H9 (cell line): ENCODE results near the gene CFAP45. TPM values are rescaled to one million over a fixed set of nuclear protein-coding genes. Genes with fewer than 3 reads are reported as not detected.

Experiments
- DNase-seq: peaks from one replicate; pipeline ENCODE4 v3.0.0-alpha.2; 2017
- H2AFZ ChIP-seq: one replicate; pipeline ENCODE4 v1.6.1; 2013; ENCODE audit warnings: mild to moderate bottlenecking, low read length, control low read depth, moderate library complexity
- H2AK5ac ChIP-seq: 2 replicates; pipeline ENCODE4 v1.6.1; 2013; ENCODE audit warnings: low read length, control low read depth, mixed read lengths; ENCODE audit not compliant: insufficient read length
- H2BK120ac ChIP-seq: one replicate; pipeline ENCODE4 v1.6.1; 2013; ENCODE audit warnings: low read depth, mild to moderate bottlenecking, low read length, control low read depth, inconsistent platforms; ENCODE audit not compliant: poor library complexity, severe bottlenecking
- H2BK12ac ChIP-seq: 2 replicates; pipeline ENCODE4 v1.6.1; 2013; ENCODE audit warnings: low read length, control low read depth, mixed read lengths, low read depth; ENCODE audit not compliant: insufficient read length
- H2BK15ac ChIP-seq: 2 replicates; pipeline ENCODE4 v1.6.1; 2013; ENCODE audit warnings: low read depth, low read length, control low read depth
- H2BK20ac ChIP-seq: one replicate; pipeline ENCODE4 v1.6.1; 2013; ENCODE audit warnings: low read depth, mild to moderate bottlenecking, low read length, control low read depth, inconsistent platforms; ENCODE audit not compliant: poor library complexity, severe bottlenecking
- H2BK5ac ChIP-seq: 2 replicates; pipeline ENCODE4 v1.6.1; 2013; ENCODE audit warnings: low read length, control low read depth, mixed read lengths; ENCODE audit not compliant: insufficient read length
- H3K14ac ChIP-seq: 2 replicates; pipeline ENCODE4 v1.6.1; 2013; ENCODE audit warnings: low read length, control low read depth; ENCODE audit not compliant: insufficient read depth
- H3K18ac ChIP-seq: 2 replicates; pipeline ENCODE4 v1.6.1; 2013; ENCODE audit warnings: low read depth, mild to moderate bottlenecking, mixed read lengths, low read length, control low read depth; ENCODE audit not compliant: insufficient read length
- H3K23ac ChIP-seq: 2 replicates; pipeline ENCODE4 v1.6.1; 2013; ENCODE audit warnings: low read length, control low read depth, mixed read lengths, low read depth; ENCODE audit not compliant: insufficient read length
- H3K23me2 ChIP-seq: 2 replicates; pipeline ENCODE4 v1.6.1; 2013; ENCODE audit warnings: low read depth, mild to moderate bottlenecking, mixed read lengths, low read length, control low read depth; ENCODE audit not compliant: insufficient read length, poor library complexity, severe bottlenecking
- H3K27ac ChIP-seq: 2 replicates; pipeline ENCODE4 v1.5.1; 2013; ENCODE audit warnings: low read length, control low read depth, mixed read lengths, low read depth; ENCODE audit not compliant: insufficient read length
- H3K27me3 ChIP-seq: 2 replicates; pipeline ENCODE4 v1.6.1; 2013; ENCODE audit warnings: low read length, control low read depth, inconsistent platforms; ENCODE audit not compliant: insufficient read depth
- H3K4ac ChIP-seq: 2 replicates; pipeline ENCODE4 v1.6.1; 2013; ENCODE audit warnings: low read depth, mild to moderate bottlenecking, control low read depth, inconsistent platforms, low read length, moderate library complexity
- H3K4me1 ChIP-seq: 2 replicates; pipeline ENCODE4 v1.6.1; 2013; ENCODE audit warnings: low read length, control low read depth, inconsistent platforms; ENCODE audit not compliant: insufficient read depth
- H3K4me2 ChIP-seq: 2 replicates; pipeline ENCODE4 v1.6.1; 2013; ENCODE audit warnings: low read length, control low read depth, mixed read lengths; ENCODE audit not compliant: insufficient read length, insufficient read depth
- H3K56ac ChIP-seq: 2 replicates; pipeline ENCODE4 v1.6.1; 2013; ENCODE audit warnings: low read depth, mild to moderate bottlenecking, mixed read lengths, low read length, control low read depth; ENCODE audit not compliant: insufficient read length
- H3K79me1 ChIP-seq: 2 replicates; pipeline ENCODE4 v1.6.1; 2013; ENCODE audit warnings: low read depth, mild to moderate bottlenecking, moderate library complexity, low read length, control low read depth, inconsistent platforms; ENCODE audit not compliant: insufficient read depth, poor library complexity, severe bottlenecking
- H3K79me2 ChIP-seq: 2 replicates; pipeline ENCODE4 v1.6.1; 2013; ENCODE audit warnings: low read length, control low read depth, inconsistent platforms; ENCODE audit not compliant: insufficient read depth
- H3K9ac ChIP-seq: 2 replicates; pipeline ENCODE4 v1.6.1; 2013; ENCODE audit warnings: low read length, control low read depth, mixed read lengths; ENCODE audit not compliant: insufficient read length; ENCODE audit errors: extremely low read depth
- H3K9me3 ChIP-seq: one replicate; pipeline ENCODE4 v1.6.1; 2013; ENCODE audit warnings: low read depth, low read length, inconsistent platforms; ENCODE audit not compliant: control insufficient read depth
- H3T11ph ChIP-seq: one replicate; pipeline ENCODE4 v1.6.1; 2013; ENCODE audit warnings: mild to moderate bottlenecking, low read length, control low read depth, inconsistent platforms
- H4K20me1 ChIP-seq: one replicate; pipeline ENCODE4 v1.6.1; 2013; ENCODE audit not compliant: control insufficient read depth, insufficient read length, insufficient read depth
- H4K5ac ChIP-seq: 2 replicates; pipeline ENCODE4 v1.6.1; 2013; ENCODE audit warnings: low read depth, mild to moderate bottlenecking, mixed read lengths, low read length, control low read depth; ENCODE audit not compliant: insufficient read length
- H4K8ac ChIP-seq: replicated peaks from 2 replicates; pipeline ENCODE4 v1.6.1; 2013; ENCODE audit warnings: low read length, control low read depth, mixed read lengths, low read depth; ENCODE audit not compliant: insufficient read length
- H4K91ac ChIP-seq: 2 replicates; pipeline ENCODE4 v1.6.1; 2013; ENCODE audit warnings: low read depth, mild to moderate bottlenecking, moderate library complexity, mixed read lengths, low read length, control low read depth; ENCODE audit not compliant: insufficient read length
- H3K27ac Mint-ChIP-seq, 3 experiments: 2 replicates in 2 of 3; 3 replicates in 1 of 3; pipeline ENCODE4 v1.8.0; 2020 to 2021; ENCODE audit warnings: mixed read lengths in 3 of 3, mild to moderate bottlenecking in 1 of 3, moderate library complexity in 1 of 3
- H3K27me3 Mint-ChIP-seq: 2 replicates; pipeline ENCODE4 v1.8.0; 2021; ENCODE audit warnings: low read depth, mild to moderate bottlenecking, moderate library complexity, mixed read lengths
- H3K36me3 Mint-ChIP-seq, 3 experiments: 2 replicates in 2 of 3; 3 replicates in 1 of 3; pipeline ENCODE4 v1.8.0; 2020 to 2021; ENCODE audit warnings: low read depth in 3 of 3, mixed read lengths in 3 of 3; ENCODE audit not compliant: insufficient read depth in 1 of 3
- H3K4me1 Mint-ChIP-seq, 2 experiments: 2 replicates each; pipeline ENCODE4 v1.8.0; 2020; ENCODE audit warnings: mixed read lengths in 2 of 2
- H3K4me3 Mint-ChIP-seq, 2 experiments: 2 replicates in 1 of 2; 3 replicates in 1 of 2; pipeline ENCODE4 v1.8.0; 2020 to 2021; ENCODE audit warnings: mild to moderate bottlenecking in 2 of 2, mixed read lengths in 2 of 2, moderate library complexity in 1 of 2
- H3K9me3 Mint-ChIP-seq, 2 experiments: 2 replicates in 1 of 2; 3 replicates in 1 of 2; pipeline ENCODE4 v1.8.0; 2020; ENCODE audit warnings: mild to moderate bottlenecking in 2 of 2, mixed read lengths in 2 of 2, moderate library complexity in 1 of 2
- WGBS: extraction: QIAGEN DNeasy Blood & Tissue Kit; methylation state at CpG from one replicate; pipeline ENCODE4 v1.1.7; 2013; ENCODE audit warnings: missing lambda C conversion rate, low lambda C conversion rate, mixed read lengths; ENCODE audit not compliant: insufficient read length; ENCODE audit errors: extremely low coverage; 5-methylcytosine and 5-hydroxymethylcytosine counted together
- total RNA-seq: library from RNA; stranded (reverse); gene quantifications from 2 replicates; pipeline ENCODE4 v1.2.1, GENCODE V29; 2021
- TF ChIP-seq, protein P1 (sequence below): fragments of 200-600 bp; sonication (generic); conservative IDR thresholded peaks from 3 replicates; pipeline ENCODE4 v1.8.0; 2021; ENCODE audit warnings: antibody characterized with exemption, mild to moderate bottlenecking

The CFAP45 gene
- total RNA-seq, 1 experiment from 2014 or later, result 0.85 TPM

- Histone ChIP-seq H3K18ac (no peak overlapping the region), H3K4ac (no peak overlapping the region), H3K4me2 (no peak overlapping the region), H3K23ac (no peak overlapping the region), H4K91ac (no peak overlapping the region), H3K23me2 (no peaks in the 10 kb centered on the region), H4K8ac (no peak overlapping the region), H3K79me2 (no peaks in the 10 kb centered on the region), H3K27ac (no peak overlapping the region), H3K27me3 (no peaks in the 10 kb centered on the region), H2AFZ (no peak overlapping the region), H4K20me1 (no peaks in the 10 kb centered on the region), H3K14ac (no peak overlapping the region; the same call in 1 of the 2 replicates), H3K9me3 (no peaks in the 10 kb centered on the region), H2BK20ac (no peak overlapping the region), H3K79me1 (no peaks in the 10 kb centered on the region), H2BK120ac (no peak overlapping the region), H2BK5ac (no peak overlapping the region), H3K9ac (no peak overlapping the region), H4K5ac (no peak overlapping the region), H2AK5ac (no peak overlapping the region), H2BK15ac (no peak overlapping the region), H2BK12ac (no peak overlapping the region), H3T11ph (no peak overlapping the region), H3K4me1 (no peaks in the 10 kb centered on the region), H3K56ac (no peak overlapping the region)
- H3K4me3 Mint-ChIP-seq, result no peak overlapping the region
- no CpG with 5 or more reads among the region's 6 CpGs for WGBS
- no peaks in the 10 kb centered on the region for H3K9me3 Mint-ChIP-seq
- H3K36me3 Mint-ChIP-seq, result no peaks in the 10 kb centered on the region
- H3K27ac Mint-ChIP-seq, result no peak overlapping the region
- H3K4me1 Mint-ChIP-seq, result no peaks in the 10 kb centered on the region
- H3K27me3 Mint-ChIP-seq, result no peaks in the 10 kb centered on the region; the same call in none of the 2 replicates
- no peak for DNase-seq
- TF ChIP-seq, protein P1, sequence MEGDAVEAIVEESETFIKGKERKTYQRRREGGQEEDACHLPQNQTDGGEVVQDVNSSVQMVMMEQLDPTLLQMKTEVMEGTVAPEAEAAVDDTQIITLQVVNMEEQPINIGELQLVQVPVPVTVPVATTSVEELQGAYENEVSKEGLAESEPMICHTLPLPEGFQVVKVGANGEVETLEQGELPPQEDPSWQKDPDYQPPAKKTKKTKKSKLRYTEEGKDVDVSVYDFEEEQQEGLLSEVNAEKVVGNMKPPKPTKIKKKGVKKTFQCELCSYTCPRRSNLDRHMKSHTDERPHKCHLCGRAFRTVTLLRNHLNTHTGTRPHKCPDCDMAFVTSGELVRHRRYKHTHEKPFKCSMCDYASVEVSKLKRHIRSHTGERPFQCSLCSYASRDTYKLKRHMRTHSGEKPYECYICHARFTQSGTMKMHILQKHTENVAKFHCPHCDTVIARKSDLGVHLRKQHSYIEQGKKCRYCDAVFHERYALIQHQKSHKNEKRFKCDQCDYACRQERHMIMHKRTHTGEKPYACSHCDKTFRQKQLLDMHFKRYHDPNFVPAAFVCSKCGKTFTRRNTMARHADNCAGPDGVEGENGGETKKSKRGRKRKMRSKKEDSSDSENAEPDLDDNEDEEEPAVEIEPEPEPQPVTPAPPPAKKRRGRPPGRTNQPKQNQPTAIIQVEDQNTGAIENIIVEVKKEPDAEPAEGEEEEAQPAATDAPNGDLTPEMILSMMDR, result no peak
Measured at GRCh38 chr1:159881622-159882526, 18.1 kb downstream of the CFAP45 start.
